ENCODE measurements around the gene SDR42E2. TPM values are rescaled to one million over a fixed set of nuclear protein-coding genes. Genes with fewer than 3 reads are reported as not detected.

Gene SDR42E2
- total RNA-seq, 4 donors from 2014 or later: not detected

DNA sequence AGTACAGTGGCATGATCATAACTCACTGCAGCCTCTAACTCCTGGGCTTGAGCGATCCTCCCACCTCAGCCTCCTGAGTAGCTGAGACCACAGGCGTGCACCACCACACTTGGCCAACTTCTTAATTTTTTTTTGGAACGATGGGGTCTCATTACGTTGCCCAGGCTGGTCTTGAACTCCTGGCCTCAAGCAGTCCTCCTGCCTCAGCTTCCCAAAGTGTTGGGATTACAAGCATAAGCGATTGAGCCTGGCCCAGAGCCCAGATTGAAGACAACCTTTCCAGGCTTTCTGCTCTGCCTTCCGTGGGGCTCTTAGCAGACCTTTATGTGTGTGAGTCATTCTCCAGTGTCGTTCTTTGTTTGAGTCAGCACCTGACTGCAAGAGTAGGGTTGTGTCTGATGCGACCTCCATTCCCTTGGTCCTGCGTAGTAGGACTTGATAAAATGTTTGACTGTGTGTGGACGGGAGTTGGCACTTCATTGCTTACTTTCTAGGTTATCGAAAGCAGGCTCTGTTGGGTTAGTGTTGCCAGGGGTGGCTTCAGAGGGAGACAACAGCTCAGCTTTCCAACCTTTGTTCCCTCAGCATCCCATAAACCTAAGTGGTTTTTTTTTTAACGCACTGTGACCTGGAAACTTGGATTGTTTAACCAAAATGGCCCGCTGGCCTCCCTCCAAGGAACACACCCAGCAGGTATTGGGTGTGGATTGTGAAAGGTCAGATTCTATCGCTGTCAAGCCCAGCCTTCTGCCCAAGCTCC lies 70.2 kb downstream of the SDR42E2 start:
- DNase-seq: no peak
- Histone ChIP-seq H3K36me3 (no peaks in the 10 kb centered on the region), H3K9me3 (no peaks in the 10 kb centered on the region), H3K4me1 (no peaks in the 10 kb centered on the region), H3K27me3 (no peaks in the 10 kb centered on the region), H3K4me3 (no peak overlapping the region), H3K27ac (no peak overlapping the region)
- TF ChIP-seq POLR2A (IDR thresholded peaks at IDR 0.05): no peak
- TF ChIP-seq, protein P1, sequence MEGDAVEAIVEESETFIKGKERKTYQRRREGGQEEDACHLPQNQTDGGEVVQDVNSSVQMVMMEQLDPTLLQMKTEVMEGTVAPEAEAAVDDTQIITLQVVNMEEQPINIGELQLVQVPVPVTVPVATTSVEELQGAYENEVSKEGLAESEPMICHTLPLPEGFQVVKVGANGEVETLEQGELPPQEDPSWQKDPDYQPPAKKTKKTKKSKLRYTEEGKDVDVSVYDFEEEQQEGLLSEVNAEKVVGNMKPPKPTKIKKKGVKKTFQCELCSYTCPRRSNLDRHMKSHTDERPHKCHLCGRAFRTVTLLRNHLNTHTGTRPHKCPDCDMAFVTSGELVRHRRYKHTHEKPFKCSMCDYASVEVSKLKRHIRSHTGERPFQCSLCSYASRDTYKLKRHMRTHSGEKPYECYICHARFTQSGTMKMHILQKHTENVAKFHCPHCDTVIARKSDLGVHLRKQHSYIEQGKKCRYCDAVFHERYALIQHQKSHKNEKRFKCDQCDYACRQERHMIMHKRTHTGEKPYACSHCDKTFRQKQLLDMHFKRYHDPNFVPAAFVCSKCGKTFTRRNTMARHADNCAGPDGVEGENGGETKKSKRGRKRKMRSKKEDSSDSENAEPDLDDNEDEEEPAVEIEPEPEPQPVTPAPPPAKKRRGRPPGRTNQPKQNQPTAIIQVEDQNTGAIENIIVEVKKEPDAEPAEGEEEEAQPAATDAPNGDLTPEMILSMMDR (IDR thresholded peaks at IDR 0.05): no peak
- intact Hi-C loops (cut with DNase I; ENCODE audit: low total_unique reads): no loop called here

DNA sequence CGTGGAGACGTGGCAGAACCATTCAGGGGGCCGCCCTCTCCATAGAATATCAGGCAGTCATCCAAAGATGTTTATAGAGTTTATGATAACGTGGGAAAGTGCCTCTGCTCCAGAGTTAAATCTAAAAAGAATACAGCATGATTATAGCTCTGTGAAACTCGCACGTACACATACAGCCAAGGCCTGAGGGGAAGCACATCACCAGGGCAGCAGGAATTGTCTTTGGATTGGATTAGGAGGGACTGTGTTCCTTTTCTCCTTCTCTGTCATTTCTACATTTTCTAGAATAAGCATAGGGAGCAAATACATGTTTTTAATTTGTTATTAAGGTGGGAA lies 70.7 kb downstream of the SDR42E2 start:
- Histone ChIP-seq H3K4me1 (no peaks in the 10 kb centered on the region), H3K36me3 (no peaks in the 10 kb centered on the region), H3K27ac (no peak overlapping the region), H3K9me3 (no peaks in the 10 kb centered on the region), H3K27me3 (no peaks in the 10 kb centered on the region), H3K4me3 (no peak overlapping the region)
- no peak for DNase-seq
- TF ChIP-seq, protein P1 (IDR thresholded peaks at IDR 0.05): no peak
- intact Hi-C loops (cut with DNase I; ENCODE audit: low total_unique reads): no loop called here

DNA sequence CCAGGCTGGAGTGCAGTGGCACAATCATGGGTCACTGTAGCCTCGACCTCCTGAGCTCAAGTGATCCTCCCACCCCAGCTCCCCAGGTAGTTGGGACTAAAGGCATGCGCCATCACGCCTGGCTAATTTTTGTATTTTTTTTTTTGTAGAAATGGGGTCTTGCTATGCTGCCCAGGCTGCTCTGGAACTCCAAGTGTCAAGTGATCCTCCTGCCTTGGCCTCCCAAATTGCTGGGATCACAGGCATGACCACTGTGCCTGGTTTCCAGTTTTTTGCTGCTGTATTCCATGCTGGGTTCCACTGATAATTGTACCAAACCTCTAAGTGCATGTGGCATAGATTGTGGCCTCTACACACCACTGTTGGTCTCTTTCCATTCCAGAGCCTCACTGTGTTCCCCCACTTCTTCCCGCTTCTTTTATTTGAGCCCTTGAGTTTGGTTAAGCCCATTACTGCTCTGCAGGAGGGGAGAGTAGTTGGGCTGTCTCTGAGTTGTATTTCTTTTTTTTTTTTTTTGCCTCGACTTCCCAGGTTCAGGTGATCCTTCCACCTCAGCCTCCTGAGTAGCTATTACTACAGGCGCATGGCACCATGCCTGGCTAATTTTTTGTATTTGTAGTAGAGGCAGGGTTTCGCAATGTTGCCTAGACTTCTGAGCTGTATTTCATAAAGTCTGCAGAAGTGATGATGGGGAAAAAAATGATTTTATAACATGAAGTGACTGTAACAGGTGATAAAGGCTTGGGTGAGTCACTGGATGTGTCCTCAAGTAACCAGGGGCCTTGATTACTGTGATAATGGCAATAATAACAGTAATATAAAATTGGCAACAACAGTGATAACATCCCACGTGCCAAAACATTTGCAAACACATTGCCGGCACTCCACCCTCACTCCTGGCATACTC lies 73.8 kb downstream of the SDR42E2 start:
- no peak overlapping the region for H3K4me3 ChIP-seq
- TF ChIP-seq, protein P1 (IDR thresholded peaks at IDR 0.05): no peak
- TF ChIP-seq POLR2A (IDR thresholded peaks at IDR 0.05): no peak
- H3K4me1 ChIP-seq: peaks cover 5 to 10% of the 10 kb centered on the region in 2 donors
- peak overlapping the region in 1 of 2 donors; percentile 23 for H3K27ac ChIP-seq
- DNase-seq: no peak
- no peaks in the 10 kb centered on the region for H3K27me3 ChIP-seq
- H3K36me3 ChIP-seq: no peaks in the 10 kb centered on the region
- H3K9me3 ChIP-seq: no peaks in the 10 kb centered on the region
- intact Hi-C loops (cut with DNase I; ENCODE audit: low total_unique reads): no loop called here

DNA sequence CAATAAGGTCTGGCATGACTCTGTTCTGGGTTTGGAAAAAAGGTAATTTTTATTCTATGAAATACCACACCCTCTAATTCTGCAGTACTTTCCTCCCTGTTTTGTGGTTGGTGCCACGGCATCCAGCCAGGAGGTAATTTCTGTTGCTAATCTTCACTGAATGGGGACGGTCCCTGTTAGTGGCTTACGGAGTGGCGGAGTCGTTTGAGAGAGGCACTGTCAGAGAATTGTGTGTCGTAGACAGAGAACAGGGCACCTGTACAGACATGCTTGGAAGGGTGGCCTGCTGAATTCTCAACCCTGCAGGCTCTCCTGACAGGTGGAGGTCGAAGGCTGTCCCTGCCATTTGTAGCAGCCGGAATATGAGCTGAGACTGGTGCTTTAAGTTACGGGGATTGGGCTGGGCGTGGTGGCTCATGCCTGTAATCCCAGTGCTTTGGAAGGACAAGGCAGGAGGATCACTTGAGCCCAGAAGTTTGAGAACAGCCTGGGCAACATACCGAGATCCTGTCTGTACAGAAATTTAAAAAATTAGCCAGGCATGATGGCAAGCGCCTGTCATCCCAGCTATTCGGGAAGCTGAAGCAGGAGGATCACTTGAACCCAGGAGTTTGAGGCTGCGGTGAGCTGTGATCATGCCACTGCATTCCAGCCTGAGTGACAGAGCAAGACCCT lies 77.0 kb downstream of the SDR42E2 start:
- TF ChIP-seq, protein P1 (IDR thresholded peaks at IDR 0.05): no peak
- TF ChIP-seq POLR2A (IDR thresholded peaks at IDR 0.05): no peak
- Histone ChIP-seq H3K27me3 (no peaks in the 10 kb centered on the region), H3K9me3 (no peaks in the 10 kb centered on the region), H3K4me3 (no peak overlapping the region), H3K36me3 (no peaks in the 10 kb centered on the region), H3K27ac (peak overlapping the region; percentile 57 to 71), H3K4me1 (peaks cover 5 to 10% of the 10 kb centered on the region in 2 donors)
- no peak for DNase-seq
- intact Hi-C loops (cut with DNase I; ENCODE audit: low total_unique reads): no loop called here
